ENCODE measurements around the gene SPAG16.
"Not testable (repeated sequence)": the region's sequence is repeated elsewhere in the genome, so short reads cannot be mapped to it uniquely, and the experiment has no call there.

The SPAG16 gene

DNA sequence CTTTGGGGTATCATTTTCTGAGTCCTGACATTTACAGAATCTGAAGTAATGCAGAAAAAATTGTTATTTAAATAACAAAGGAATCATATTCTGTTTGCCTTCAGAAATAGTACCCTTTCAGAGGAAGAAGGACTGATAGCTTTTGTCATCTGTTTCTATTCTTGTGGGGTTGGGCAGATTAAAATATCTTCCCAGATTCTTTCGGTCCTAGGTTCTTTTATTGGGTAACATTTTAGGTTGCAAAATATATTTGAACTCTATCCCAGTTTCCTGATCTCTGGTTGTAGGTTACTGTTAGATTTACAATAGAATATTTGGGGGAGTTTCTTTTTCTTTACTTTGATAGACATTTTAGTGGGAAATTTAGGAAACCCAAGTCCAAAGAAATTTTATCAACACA lies 550.5 kb downstream of the SPAG16 start:
- no peak for DNase-seq (ENCODE audit: low spot score)

DNA sequence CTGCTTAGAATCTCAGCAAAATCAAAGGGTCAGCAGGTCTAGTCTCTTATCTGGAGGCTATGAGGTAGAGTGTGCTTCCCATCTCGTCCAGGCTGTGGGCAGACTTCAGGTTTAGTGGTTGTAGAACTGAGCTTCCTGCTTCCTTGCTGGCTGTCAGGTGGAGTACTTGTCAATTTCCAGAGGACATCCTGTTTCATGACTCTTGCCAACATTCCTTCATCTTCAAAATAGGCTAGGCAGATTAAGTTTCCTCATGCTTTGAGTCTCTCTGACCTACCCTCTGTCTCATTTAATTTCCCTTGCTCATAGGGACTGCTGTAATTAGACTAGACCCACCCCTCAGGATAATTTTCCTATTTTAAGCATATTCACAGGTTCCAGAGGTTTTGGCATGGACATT lies 562.6 kb downstream of the SPAG16 start:
- no peak for DNase-seq (ENCODE audit: low spot score)

DNA sequence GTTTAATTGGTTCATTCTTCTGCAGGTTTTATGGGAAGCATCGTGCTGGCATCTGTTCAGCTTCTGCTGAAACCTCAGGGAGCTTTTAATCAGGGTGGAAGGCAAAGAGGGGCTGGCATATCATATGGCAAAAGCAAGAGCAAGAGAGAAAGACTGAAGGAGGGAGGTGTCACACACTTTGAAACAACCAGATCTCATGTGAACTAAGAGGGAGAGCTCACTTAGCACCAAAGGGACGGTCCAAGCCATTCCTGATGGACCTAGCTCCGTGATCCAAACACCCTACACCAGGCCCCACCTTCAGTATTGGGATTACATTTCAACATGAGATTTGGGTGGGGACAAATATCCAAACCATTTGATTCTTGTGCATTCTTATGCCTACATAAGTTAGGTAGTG lies 563.1 kb downstream of the SPAG16 start:
- DNase-seq (ENCODE audit: low spot score) = no peak

DNA sequence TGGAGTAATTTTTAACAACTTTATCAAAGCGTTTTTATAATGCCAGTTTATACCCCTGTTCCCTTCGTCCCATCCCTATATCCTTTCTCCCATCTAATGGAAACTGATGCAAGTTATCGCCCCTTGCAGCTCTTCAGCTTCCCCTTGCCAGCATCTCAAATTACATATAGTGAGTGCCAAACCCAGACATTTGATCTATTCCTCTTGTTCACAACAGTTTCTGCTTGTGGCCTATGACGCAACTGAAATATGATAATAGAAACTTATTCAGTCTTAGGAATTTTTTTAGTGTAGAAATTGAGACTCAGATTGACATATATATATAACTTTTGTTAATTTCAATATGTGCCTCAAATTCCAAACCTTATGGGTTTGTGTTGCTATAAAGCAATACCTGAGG lies 564.4 kb downstream of the SPAG16 start:
- no peak for DNase-seq (ENCODE audit: low spot score)

DNA sequence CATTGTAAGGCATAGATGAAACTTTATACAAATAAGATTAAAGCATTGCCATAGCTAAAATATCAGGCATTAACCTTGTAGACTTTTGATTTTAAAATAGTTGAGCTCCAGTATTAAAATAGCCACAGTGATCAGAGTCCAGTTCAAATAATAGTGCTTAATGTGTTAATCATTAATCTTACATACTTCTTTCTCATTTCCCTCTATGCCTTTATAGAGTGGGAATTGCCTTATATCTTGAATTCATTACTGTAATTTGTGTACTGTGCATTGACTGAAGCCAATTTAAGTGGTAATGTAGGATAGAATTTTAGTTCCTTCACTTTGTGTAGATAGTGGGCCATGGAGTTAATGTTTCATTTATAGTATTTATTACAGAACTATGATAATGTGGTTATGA lies 577.4 kb downstream of the SPAG16 start:
- DNase-seq (ENCODE audit: low spot score) = no peak

DNA sequence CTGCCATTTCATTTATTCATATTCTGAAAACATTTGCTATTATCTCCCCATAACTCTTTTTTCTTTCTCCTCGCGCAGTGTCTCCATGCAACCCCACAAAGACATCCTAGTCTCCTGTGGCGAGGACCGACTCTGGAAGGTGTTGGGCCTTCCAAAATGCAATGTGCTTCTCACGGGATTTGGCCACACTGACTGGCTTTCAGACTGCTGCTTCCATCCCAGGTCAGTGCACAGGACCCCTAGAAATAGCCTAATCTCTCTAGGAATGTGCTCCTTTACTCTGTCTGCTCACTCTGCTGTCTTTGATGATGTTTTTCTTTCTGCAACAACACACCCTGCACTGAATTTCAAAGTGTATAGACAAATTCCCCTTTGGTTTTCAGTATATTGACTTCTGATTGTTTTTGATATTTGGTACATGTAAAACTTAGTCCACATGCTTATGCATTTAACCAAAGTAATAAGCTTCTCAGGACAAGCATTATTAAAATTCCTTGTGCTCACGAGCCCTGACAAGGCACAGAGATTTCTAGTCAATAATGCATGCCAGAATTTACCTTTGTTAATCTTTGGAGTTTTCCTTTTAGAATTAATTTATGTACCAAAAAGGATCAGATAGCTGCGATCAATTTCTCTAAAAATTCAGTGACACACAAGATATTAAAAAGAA lies 578.3 kb downstream of the SPAG16 start:
- DNase-seq (ENCODE audit: low spot score) = no peak

- no peak for DNase-seq (ENCODE audit: low spot score)
Observed at GRCh38 chr2:213863541-213863940, 579.3 kb downstream of the SPAG16 start.

- no peak for DNase-seq (ENCODE audit: low spot score)
Observed at GRCh38 chr2:213868526-213868925, 584.3 kb downstream of the SPAG16 start.

- no peak for DNase-seq (ENCODE audit: low spot score)
Observed at GRCh38 chr2:213885485-213885884, 601.2 kb downstream of the SPAG16 start.

GRCh38 chr2:213914510-213914909 lies 630.2 kb downstream of the SPAG16 start:
- no peak for DNase-seq (ENCODE audit: low spot score)

GRCh38 chr2:213920014-213920413 lies 635.8 kb downstream of the SPAG16 start:
- DNase-seq (ENCODE audit: low spot score) = no peak

DNA sequence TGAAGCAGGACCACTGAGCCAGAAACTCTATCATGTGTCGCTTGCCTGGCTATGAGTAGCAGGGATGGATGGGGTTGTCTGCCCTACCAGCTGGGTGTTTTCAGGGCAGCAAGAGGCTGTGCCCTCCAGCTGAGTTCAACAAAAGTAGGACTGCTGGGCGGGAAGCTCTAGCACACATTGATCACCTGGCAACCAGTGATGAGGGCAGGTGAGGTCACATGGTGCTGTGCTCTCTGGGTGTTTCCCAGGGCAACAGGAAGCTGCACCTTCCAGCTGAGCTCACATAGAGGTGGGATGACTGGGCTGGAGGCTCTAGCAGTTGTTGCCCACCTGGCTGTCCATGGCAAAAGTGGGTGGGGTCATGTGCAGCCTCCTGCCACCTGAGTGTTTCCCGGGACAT lies 639.3 kb downstream of the SPAG16 start:
- DNase-seq (ENCODE audit: low spot score) = no peak

DNA sequence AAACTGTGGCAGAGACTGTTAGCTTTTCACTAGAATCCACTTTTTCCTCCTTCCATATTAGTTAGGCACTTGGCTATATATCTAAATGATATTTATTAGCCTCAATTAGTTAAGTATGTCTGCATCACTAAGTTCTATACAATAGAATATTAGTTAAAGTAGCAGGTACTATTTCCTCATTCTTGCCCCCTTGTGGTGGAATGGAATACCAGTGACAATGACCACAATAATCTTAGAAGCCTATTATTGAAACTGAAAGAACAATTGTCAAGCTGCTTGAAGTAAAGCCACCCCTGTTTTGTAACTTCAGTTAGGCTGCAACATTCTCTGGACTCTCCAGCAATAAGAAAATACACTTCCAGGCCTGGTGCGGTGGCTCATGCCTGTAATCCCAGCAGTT lies 650.3 kb downstream of the SPAG16 start:
- DNase-seq (ENCODE audit: low spot score) = no peak

DNA sequence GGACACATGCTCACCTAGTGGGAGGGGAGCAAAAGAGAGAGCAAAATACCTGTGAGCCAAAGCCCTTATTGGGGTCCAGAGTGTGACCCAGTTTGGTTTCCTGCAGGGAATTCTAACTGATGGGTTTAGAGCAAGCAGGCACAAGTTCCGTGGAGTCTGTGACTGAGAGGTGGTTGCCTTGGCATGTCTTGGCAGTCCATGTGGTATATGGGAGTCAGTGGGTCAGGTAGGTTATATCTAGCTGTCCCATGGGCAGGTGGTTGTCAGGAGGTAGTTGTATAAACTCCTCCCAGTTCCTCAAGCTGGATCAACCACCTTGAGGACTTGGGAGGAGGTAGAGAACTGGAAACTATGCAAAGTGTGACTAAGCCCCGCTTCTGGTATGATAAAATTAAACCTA lies 673.8 kb downstream of the SPAG16 start:
- no peak for DNase-seq (ENCODE audit: low spot score)

DNA sequence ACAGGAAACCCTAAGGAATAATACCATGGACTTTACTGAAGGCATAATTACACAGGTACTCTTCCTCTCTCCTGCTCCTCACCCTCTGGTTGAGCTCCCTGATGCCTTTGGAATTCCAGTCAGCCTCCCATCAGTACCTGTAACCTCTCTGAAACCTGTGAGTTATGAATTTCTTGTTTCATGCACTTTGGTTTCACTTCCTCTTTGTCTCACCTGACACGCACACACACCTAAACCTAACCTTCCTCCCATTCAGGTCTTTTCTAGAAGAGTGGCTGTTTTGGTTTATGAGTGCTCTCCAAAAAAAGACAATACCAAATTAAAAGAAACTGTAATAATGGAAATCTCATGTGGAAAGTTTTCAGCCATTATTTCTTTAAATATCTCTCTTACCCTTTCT lies 675.3 kb downstream of the SPAG16 start:
- no peak for DNase-seq (ENCODE audit: low spot score)

DNA sequence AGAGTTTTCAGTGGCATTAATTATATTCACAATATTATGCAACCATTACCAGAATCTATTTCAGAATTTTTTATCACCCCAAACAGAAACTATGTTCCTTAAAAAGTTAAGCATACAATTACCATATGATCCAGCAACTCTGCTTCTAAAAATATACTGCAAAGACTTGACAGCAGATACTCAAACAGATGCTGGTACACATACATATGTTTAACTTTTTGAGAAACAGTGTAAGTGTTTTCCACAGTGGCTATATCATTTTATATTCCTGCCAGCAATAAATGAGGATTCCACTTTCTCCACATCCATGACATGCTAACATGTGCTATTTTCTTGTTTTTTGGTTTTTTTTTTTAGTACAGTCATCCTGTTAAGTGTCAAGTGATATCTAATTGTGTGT lies 687.3 kb downstream of the SPAG16 start:
- DNase-seq (ENCODE audit: low spot score) = no peak

DNA sequence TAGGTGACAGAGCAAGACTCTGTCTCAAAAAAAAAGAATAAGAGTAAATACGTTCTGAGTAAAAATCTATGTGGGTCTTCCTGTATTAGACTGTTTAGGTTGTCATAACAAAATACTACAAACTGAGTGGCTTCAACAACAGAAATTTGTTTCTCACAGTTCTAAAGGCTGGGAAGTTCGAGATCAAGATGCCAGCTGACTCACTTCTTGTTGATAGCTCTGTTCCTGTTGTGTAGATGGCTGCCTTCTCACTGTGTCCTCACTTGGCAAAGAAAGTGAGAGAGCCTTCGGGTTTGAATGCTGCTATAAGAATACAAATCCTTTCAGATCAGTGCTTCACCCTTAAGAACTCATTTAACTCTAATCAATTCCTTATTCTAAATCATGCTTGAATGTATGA lies 696.6 kb downstream of the SPAG16 start:
- DNase-seq (ENCODE audit: low spot score) = no peak

GRCh38 chr2:213989207-213989606 lies 704.9 kb downstream of the SPAG16 start:
- no peak for DNase-seq (ENCODE audit: low spot score)

DNA sequence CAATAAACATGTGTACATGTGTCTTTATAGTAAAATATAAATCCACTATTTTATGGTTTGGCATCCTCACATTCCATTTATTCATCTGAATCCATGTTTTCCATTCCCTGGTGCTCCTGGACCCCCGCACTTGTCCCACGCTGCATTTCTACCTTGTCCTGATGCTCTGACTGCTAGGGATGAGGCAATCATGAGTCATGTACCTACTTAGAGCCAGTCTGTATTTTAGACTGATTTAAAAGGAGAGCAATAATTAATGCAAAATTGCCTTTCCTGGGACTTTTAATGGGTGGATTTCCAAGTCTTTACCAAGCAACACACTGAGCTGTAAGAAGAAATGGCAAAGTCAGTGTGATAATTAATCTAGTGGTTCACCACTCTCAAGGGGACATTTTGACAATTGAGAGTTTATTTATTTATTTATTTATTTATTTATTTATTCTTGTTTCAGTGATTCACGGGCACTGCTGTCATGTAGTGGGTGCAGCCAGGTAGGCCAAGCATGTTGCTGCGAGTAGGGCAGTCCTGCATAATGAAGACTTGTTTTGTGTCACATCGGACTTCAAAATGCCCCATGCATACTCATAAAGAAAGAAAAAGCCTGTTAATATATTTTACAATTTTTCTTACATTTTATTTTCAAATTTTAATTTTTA lies 707.3 kb downstream of the SPAG16 start:
- no peak for DNase-seq (ENCODE audit: low spot score)

DNA sequence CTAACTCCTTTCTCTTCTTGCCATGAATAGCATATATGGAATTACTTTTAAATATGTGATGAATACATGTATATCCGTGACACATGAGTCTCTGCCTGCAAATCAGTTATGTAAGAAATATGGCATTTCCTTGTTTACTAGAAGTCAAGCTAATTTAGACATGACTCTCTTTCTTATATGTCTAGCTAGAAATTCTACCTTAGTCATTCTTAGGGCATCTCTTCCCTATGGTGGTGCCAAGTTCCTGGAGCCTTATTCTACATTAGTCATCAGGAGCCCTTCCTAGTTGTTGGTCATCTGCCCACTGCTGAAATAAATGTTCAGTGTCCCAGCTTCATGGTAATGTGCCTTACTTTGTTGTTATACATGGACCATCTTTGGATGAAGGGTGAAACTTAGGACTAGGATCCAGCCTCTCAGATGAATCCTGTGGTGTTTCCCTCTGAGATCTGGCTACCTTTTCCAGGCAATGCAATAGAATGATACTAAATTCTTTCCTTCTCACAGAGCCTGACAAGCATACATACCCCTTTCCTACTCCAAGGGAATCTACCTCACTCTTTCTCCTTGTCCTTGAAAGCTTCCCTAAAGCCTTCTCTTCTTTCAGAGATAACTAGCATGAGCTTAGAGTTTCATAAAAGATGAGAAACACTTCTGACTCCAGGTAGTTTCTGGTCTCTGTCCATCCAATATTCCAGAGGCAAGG lies 711.3 kb downstream of the SPAG16 start:
- no peak for DNase-seq (ENCODE audit: low spot score)

- not testable (repeated sequence) for DNase-seq (ENCODE audit: low spot score)
Observed at GRCh38 chr2:213998976-213999375, 714.7 kb downstream of the SPAG16 start.

GRCh38 chr2:214004463-214004862 lies 720.2 kb downstream of the SPAG16 start:
- DNase-seq (ENCODE audit: low spot score) = no peak

- no peak for DNase-seq (ENCODE audit: low spot score)
Observed at GRCh38 chr2:214005337-214005736, 721.1 kb downstream of the SPAG16 start.

Measured in left forelimb (tissue), 1 donor.